GM12878 (cell line): ENCODE measurements around the gene ARHGAP12.

ENCODE experiments used
- CTCF ChIP-seq, 3 experiments: IDR thresholded peaks in 2 of 3; conservative IDR thresholded peaks in 1 of 3; 2 replicates each; pipeline ENCODE4 v1.5.1; 2011; ENCODE audit warnings: low read depth in 3 of 3, low read length in 3 of 3, mild to moderate bottlenecking in 3 of 3, control low read depth in 2 of 3, moderate library complexity in 2 of 3, inconsistent platforms in 1 of 3, mixed read lengths in 1 of 3; ENCODE audit not compliant: control insufficient read depth in 2 of 3, insufficient read depth in 1 of 3; ENCODE audit errors: extremely low read depth in 1 of 3
- MXI1 ChIP-seq: fragments of 150-350 bp; IDR thresholded peaks from 2 replicates; pipeline ENCODE4 v1.6.1; 2011; ENCODE audit warnings: low read depth, mild to moderate bottlenecking, inconsistent platforms, low read length, improper control_type of control experiment

DNA sequence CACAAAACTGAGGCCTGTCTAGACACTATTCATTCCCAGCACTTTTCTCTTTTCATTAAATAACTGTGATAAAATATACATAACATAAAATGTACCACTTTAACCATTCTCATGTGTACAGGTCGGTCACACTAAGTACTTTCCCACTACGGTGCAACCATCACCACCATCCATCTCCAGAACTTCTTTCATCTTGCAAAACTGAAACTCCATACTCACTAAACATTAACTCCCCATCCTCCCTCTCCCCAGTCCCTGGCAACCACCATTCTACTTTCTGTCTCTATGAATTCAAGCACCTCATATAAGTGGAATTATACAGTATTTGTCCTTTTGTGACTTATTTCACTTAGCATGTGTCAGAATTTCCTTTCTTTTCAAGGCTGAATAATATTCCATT lies 53.0 kb downstream of the ARHGAP12 start:
- TF ChIP-seq CTCF (IDR thresholded peaks at IDR 0.05 in 2 of 3, conservative IDR thresholded peaks at IDR 0.05 in 1 of 3; ENCODE audit: control insufficient read depth in 2 of 3, extremely low read depth in 1 of 3, insufficient read depth in 1 of 3, low read depth in 3 of 3, low read length in 3 of 3) (no peak), MXI1 (no peak)
